GM21717 (cell line): ENCODE results near the gene TADA2A.

ENCODE experiments used
- ATAC-seq: cut with Tn5 transposase; IDR thresholded peaks from one replicate; pipeline ENCODE4 v1.9.1; 2021; ENCODE audit warnings: mild to moderate bottlenecking, moderate library complexity; ENCODE audit not compliant: unreplicated experiment

The TADA2A gene

GRCh38 chr17:37519251-37519985 lies 112.7 kb downstream of the TADA2A start:
- no peak for ATAC-seq

- no peak for ATAC-seq
Observed at GRCh38 chr17:37520174-37520573, 113.5 kb downstream of the TADA2A start.

GRCh38 chr17:37521821-37522220 lies 115.1 kb downstream of the TADA2A start:
- no peak for ATAC-seq

- no peak for ATAC-seq
Observed at GRCh38 chr17:37523715-37524219, 117.1 kb downstream of the TADA2A start.

GRCh38 chr17:37527249-37527851 lies 120.7 kb downstream of the TADA2A start:
- ATAC-seq: no peak
